K562 (cell line): ENCODE measurements around the gene CNTD1. TPM values are rescaled to one million over a fixed set of nuclear protein-coding genes. Genes with fewer than 3 reads are reported as not detected.

Source experiments
- ASH1L ChIP-seq: fragments of 450-650 bp; IDR thresholded peaks from 2 replicates; pipeline ENCODE4 v1.6.1; 2018; ENCODE audit warnings: borderline replicate concordance, mild to moderate bottlenecking, low read depth; ENCODE audit not compliant: partially characterized antibody
- CBX8 ChIP-seq: fragments of 200-600 bp; sonication (generic); IDR thresholded peaks from 2 replicates; pipeline ENCODE4 v1.6.1; 2012; ENCODE audit warnings: borderline replicate concordance, mixed run types, low read depth, mild to moderate bottlenecking, moderate library complexity, mixed read lengths, low read length, control low read depth, inconsistent platforms; ENCODE audit not compliant: poor library complexity, severe bottlenecking; ENCODE audit errors: extremely low read depth
- CUX1 ChIP-seq: fragments of 200-800 bp; sonication (Bioruptor generic); IDR thresholded peaks from 2 replicates; pipeline ENCODE4 v1.6.1; 2016; ENCODE audit warnings: missing genetic modification characterization, missing compliant biosample characterization
- E2F6 ChIP-seq, 2 experiments: IDR thresholded peaks; 2 replicates each; pipeline ENCODE4 v1.6.1; 2011; ENCODE audit warnings: borderline replicate concordance in 1 of 2, control low read depth in 1 of 2, low read depth in 1 of 2, low read length in 1 of 2, mild to moderate bottlenecking in 1 of 2, mixed read lengths in 1 of 2, moderate library complexity in 1 of 2; ENCODE audit not compliant: insufficient read depth in 1 of 2, insufficient read length in 1 of 2, poor library complexity in 1 of 2, severe bottlenecking in 1 of 2; ENCODE audit errors: extremely low read depth in 1 of 2
- HCFC1 ChIP-seq: IDR thresholded peaks from 2 replicates; pipeline ENCODE4 v1.6.1; 2012; ENCODE audit warnings: low read depth, low read length, improper control_type of control experiment
- HIVEP1 ChIP-seq: fragments of 250-450 bp; sonication (Bioruptor Pico); IDR thresholded peaks from 2 replicates; pipeline ENCODE4 v1.4.0; 2020; ENCODE audit warnings: mild to moderate bottlenecking
- MBD1 ChIP-seq: fragments of 250-450 bp; sonication (Bioruptor Pico); IDR thresholded peaks from 2 replicates; pipeline ENCODE4 v1.8.0; 2022; ENCODE audit warnings: inconsistent platforms
- NEUROD1 ChIP-seq: fragments of 150-350 bp; IDR thresholded peaks from 2 replicates; pipeline ENCODE4 v1.6.1; 2014; ENCODE audit warnings: borderline replicate concordance, low read length, low read depth; ENCODE audit not compliant: partially characterized antibody
- PHB2 ChIP-seq: fragments of 450-650 bp; IDR thresholded peaks from 2 replicates; pipeline ENCODE4 v1.6.1; 2017; ENCODE audit warnings: low read depth
- PHF8 ChIP-seq: fragments of 200-600 bp; sonication (generic); IDR thresholded peaks from 2 replicates; pipeline ENCODE4 v1.6.1; 2012; ENCODE audit warnings: mixed run types, mild to moderate bottlenecking, inconsistent platforms, low read length, moderate library complexity, borderline replicate concordance
- SREBF2 ChIP-seq: sonication (generic); formaldehyde crosslinking; IDR thresholded peaks from 2 replicates; pipeline ENCODE4 v1.4.0; 2020; ENCODE audit warnings: mild to moderate bottlenecking, missing genetic modification reagents
- UBTF ChIP-seq, 2 experiments: IDR thresholded peaks; 2 replicates each; pipeline ENCODE4 v1.6.1; 2012; ENCODE audit warnings: improper control_type of control experiment in 2 of 2, low read depth in 2 of 2, low read length in 2 of 2, borderline replicate concordance in 1 of 2
- ZFPM2 ChIP-seq: fragments of 250-450 bp; sonication (Bioruptor Pico); IDR thresholded peaks from 2 replicates; pipeline ENCODE4 v1.5.1; 2022; ENCODE audit warnings: mild to moderate bottlenecking
- polyA plus RNA-seq, 8 experiments: library from polyadenylated mRNA; depleted of rRNA in 4 of 8; stranded (reverse) in 5 of 8; unstranded in 3 of 8; fragments of >200 nt; fragmentation: Nextera tagmentation in 2 of 8; fragmentation: Illumina TruSeq in 1 of 8; extraction: Ambion mirVana in 2 of 8; extraction: Trizol in 1 of 8; gene quantifications; 2 replicates each; pipeline versions ENCODE4 v1.2.1 to v1.2.3, GENCODE V29; 2011 to 2014; ENCODE audit warnings: inconsistent platforms in 1 of 8, missing spikeins in 1 of 8
- total RNA-seq, 7 experiments: library from RNA; depleted of rRNA in 6 of 7; stranded (reverse); fragments of >200 nt in 6 of 7; fragmentation: Illumina TruSeq in 2 of 7; extraction: Trizol in 2 of 7; gene quantifications; 2 replicates each; pipeline versions ENCODE4 v1.2.1 to v1.2.3, GENCODE V29; 2011 to 2021; ENCODE audit warnings: low replicate concordance in 1 of 7

CNTD1 gene
- total and polyA plus RNA-seq, 9 of the 15 experiments (the other 6 are each of a cell fraction or from before 2014, with no cell fraction given): 0.12 to 0.86 (median 0.41) TPM; not detected in 1

GRCh38 chr17:42798383-42799380, at the start of gene CNTD1, which contains the start of gene COA3 (continued):
- TF ChIP-seq CUX1 (CRISPR knock-in tag): no peak
- 0 out of 4 replicates have a peak, but pooled peaks of 1 of the 2 experiments have one; percentile 20 for TF ChIP-seq UBTF (IDR thresholded peaks at IDR 0.05; ENCODE audit: borderline replicate concordance in 1 of 2, low read depth in 2 of 2, low read length in 2 of 2)
- TF ChIP-seq E2F6 (IDR thresholded peaks at IDR 0.05; ENCODE audit: borderline replicate concordance in 1 of 2, extremely low read depth in 1 of 2, insufficient read depth in 1 of 2, insufficient read length in 1 of 2, low read depth in 1 of 2, low read length in 1 of 2, poor library complexity in 1 of 2, severe bottlenecking in 1 of 2): peak; percentile 97
- TF ChIP-seq MBD1 (CRISPR knock-in tag): no peak
- TF ChIP-seq CBX8: no peak
- TF ChIP-seq PHF8: peak; percentile 79; the same call in 1 of the 2 replicates
- peak; percentile 19 for TF ChIP-seq NEUROD1
- peak; percentile 97 for TF ChIP-seq HCFC1
- no peak for TF ChIP-seq ZFPM2 (CRISPR knock-in tag)
- TF ChIP-seq HIVEP1 (CRISPR knock-in tag): no peak
- TF ChIP-seq PHB2: no peak
- no peak for TF ChIP-seq ASH1L
- TF ChIP-seq SREBF2 (CRISPR knock-in tag): 0 out of 2 replicates have a peak, but pooled peaks have one; percentile 55
